Prostate gland (tissue), 2 donors: ENCODE data around the gene ADSS2. TPM values are rescaled to one million over a fixed set of nuclear protein-coding genes. Genes with fewer than 3 reads are reported as not detected.

ENCODE experiments used
- DNase-seq: peaks from one replicate; pipeline ENCODE4 v3.0.0-alpha.2; 2019; ENCODE audit warnings: low spot score
- H3K27ac ChIP-seq, 2 donors: fragments of 200-600 bp; sonication (generic); 2 replicates each; pipeline ENCODE4 v1.5.1; 2017 to 2019
- H3K27me3 ChIP-seq: fragments of 200-600 bp; sonication (generic); replicated peaks from 2 replicates; pipeline ENCODE4 v1.5.1; 2019; ENCODE audit not compliant: insufficient read depth
- H3K36me3 ChIP-seq, 2 donors: fragments of 200-600 bp; sonication (generic); 1 replicate in 1 of 2; 2 replicates in 1 of 2; pipeline versions ENCODE4 v1.5.1 to v1.8.1; 2017 to 2019
- H3K4me1 ChIP-seq: fragments of 200-600 bp; sonication (generic); replicated peaks from 2 replicates; pipeline ENCODE4 v1.5.1; 2019
- H3K4me3 ChIP-seq, 2 donors: fragments of 200-600 bp; sonication (generic); 2 replicates each; pipeline ENCODE4 v1.5.1; 2017 to 2019
- H3K9me3 ChIP-seq: fragments of 200-600 bp; sonication (generic); 2 replicates; pipeline ENCODE4 v1.5.1; 2017
- POLR2A ChIP-seq: fragments of 450-650 bp; IDR thresholded peaks from one replicate; pipeline ENCODE4 v1.6.1; 2016; ENCODE audit warnings: antibody characterized with exemption, mild to moderate bottlenecking
- POLR2AphosphoS5 ChIP-seq: sonication (generic); formaldehyde crosslinking; IDR thresholded peaks from one replicate; pipeline ENCODE4 v1.6.1; 2017; ENCODE audit warnings: antibody characterized with exemption
- WGBS: methylation state at CpG from one replicate; pipeline ENCODE4 v1.1.5; 2018; 5-methylcytosine and 5-hydroxymethylcytosine counted together
- intact Hi-C: fragments of 100-400 bp; cut with DNase I; formaldehyde crosslinking; loops from one replicate; pipeline ENCODE4 v1.14.2; 2022
- total RNA-seq, 2 donors: library from RNA; depleted of rRNA; stranded (reverse); fragments of >200 nt; gene quantifications; one replicate each; pipeline ENCODE4 v1.1.0, GENCODE V29; 2016
- TF ChIP-seq, protein P1 (sequence below), 4 experiments: fragments of 200-600 bp in 2 of 4; fragments of 450-650 bp in 2 of 4; sonication (generic) in 2 of 4; IDR thresholded peaks; 1 replicate in 3 of 4; 2 replicates in 1 of 4; pipeline ENCODE4 v1.5.1; 2016 to 2019; ENCODE audit warnings: antibody characterized with exemption in 4 of 4, mild to moderate bottlenecking in 2 of 4, moderate library complexity in 2 of 4

ADSS2 gene
- total RNA-seq, 2 donors from 2014 or later, result 42.5 to 43.2 TPM

DNA sequence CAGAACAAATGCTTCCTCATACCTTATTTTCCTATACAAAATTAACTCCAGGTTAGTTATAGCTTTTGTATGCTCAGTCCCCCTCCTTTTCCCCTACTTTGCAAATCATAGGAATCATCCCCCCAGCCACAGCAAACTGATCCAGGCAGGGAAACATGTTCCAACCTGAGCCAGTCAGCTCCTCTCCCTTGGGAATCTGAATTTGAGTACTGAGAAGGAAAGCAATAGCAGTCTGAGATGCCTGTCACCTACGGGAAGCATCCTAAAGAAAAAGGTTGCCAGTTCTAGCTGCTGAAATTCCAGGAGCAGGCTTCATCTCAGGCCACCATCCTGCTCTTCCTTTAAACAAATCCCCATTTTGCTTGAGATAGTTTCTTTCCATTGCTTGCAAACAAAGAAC is 6.9 kb downstream of the ADSS2 start:
- 21% methylated on average over 1 of the region's 1 CpG for WGBS
- Histone ChIP-seq H3K4me3 (no peak overlapping the region), H3K27me3 (no peaks in the 10 kb centered on the region), H3K4me1 (no peaks in the 10 kb centered on the region), H3K9me3 (no peaks in the 10 kb centered on the region), H3K27ac (no peak overlapping the region), H3K36me3 (no peaks in the 10 kb centered on the region)
- no peak for DNase-seq
- intact Hi-C loops, result loop anchor here (10.0 kb wide), 1 partner anchor 140 kb away; no protein-coding TSS in a partner anchor
- TF ChIP-seq POLR2A (no peak), POLR2AphosphoS5 (no peak)
- TF ChIP-seq, protein P1, sequence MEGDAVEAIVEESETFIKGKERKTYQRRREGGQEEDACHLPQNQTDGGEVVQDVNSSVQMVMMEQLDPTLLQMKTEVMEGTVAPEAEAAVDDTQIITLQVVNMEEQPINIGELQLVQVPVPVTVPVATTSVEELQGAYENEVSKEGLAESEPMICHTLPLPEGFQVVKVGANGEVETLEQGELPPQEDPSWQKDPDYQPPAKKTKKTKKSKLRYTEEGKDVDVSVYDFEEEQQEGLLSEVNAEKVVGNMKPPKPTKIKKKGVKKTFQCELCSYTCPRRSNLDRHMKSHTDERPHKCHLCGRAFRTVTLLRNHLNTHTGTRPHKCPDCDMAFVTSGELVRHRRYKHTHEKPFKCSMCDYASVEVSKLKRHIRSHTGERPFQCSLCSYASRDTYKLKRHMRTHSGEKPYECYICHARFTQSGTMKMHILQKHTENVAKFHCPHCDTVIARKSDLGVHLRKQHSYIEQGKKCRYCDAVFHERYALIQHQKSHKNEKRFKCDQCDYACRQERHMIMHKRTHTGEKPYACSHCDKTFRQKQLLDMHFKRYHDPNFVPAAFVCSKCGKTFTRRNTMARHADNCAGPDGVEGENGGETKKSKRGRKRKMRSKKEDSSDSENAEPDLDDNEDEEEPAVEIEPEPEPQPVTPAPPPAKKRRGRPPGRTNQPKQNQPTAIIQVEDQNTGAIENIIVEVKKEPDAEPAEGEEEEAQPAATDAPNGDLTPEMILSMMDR (IDR thresholded peaks at IDR 0.05), result no peak

DNA sequence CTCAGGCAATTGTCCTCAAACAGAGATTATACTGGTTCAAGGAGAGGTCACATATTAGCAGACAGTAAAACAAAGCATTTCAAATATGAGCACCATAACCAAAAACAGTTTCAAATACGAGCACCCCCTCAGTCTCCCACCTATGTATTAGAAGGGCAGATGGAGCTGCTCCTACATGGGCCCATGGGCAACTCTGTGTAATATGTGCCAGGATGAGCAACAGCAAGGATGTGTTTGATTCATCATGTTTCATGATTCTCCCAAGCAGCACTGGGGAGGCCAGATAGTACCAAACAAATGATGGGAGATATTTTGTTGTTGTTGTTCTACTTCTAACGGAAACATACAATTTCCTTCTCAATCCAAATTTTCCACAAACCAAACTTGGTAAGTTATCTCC is 8.9 kb downstream of the ADSS2 start:
- H3K4me3 ChIP-seq, result no peak overlapping the region
- H3K36me3 ChIP-seq, result no peaks in the 10 kb centered on the region
- no peaks in the 10 kb centered on the region for H3K27me3 ChIP-seq
- TF ChIP-seq POLR2AphosphoS5, result no peak
- TF ChIP-seq POLR2A, result no peak
- TF ChIP-seq, protein P1 (IDR thresholded peaks at IDR 0.05), result no peak
- H3K27ac ChIP-seq, result no peak overlapping the region
- WGBS, result 90% methylated on average over 2 of the region's 2 CpGs
- H3K4me1 ChIP-seq, result no peaks in the 10 kb centered on the region
- H3K9me3 ChIP-seq, result no peaks in the 10 kb centered on the region
- intact Hi-C loops, result loop anchor here (10.0 kb wide), 1 partner anchor 138 kb away; no protein-coding TSS in a partner anchor
- DNase-seq, result no peak

DNA sequence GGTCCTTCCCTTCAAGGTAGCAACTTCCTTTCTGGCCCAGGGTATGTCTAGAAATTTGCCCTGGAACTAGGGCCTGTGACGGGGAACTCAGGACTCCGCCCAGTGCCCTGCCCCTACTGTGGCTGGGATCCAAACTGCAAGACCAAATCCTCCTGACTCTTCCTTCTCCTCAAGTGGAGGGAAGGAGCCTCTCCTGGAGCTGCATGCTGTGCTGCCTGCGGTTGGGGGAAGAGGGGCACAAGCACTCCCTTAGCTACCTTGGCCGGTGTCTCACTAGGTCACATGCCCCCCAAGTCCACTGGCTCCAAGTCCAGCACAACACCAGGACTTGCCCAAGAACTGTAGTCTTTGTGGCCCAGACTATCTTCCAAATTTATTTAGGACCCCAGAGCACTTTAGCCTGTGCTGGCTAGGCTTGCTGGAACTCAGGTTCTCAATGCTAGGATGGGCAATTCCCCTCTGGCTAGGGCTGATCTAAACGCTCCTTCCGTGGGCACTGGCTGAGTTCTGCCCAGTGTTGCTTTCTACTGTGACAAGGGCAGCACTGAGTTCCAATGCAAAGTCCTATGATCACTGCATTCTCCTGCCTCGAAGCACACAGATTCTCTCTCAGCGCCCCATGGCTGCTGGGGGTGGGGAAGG is 12.2 kb downstream of the ADSS2 start:
- Histone ChIP-seq H3K4me1 (no peaks in the 10 kb centered on the region), H3K36me3 (no peaks in the 10 kb centered on the region), H3K4me3 (no peak overlapping the region), H3K27ac (no peak overlapping the region), H3K27me3 (no peaks in the 10 kb centered on the region), H3K9me3 (no peaks in the 10 kb centered on the region)
- intact Hi-C loops, result loop anchor here (10.0 kb wide), 1 partner anchor 135 kb away; no protein-coding TSS in a partner anchor
- TF ChIP-seq POLR2AphosphoS5 (no peak), POLR2A (no peak)
- no peak for DNase-seq
- WGBS, result 78% methylated on average over 8 of the region's 8 CpGs

DNA sequence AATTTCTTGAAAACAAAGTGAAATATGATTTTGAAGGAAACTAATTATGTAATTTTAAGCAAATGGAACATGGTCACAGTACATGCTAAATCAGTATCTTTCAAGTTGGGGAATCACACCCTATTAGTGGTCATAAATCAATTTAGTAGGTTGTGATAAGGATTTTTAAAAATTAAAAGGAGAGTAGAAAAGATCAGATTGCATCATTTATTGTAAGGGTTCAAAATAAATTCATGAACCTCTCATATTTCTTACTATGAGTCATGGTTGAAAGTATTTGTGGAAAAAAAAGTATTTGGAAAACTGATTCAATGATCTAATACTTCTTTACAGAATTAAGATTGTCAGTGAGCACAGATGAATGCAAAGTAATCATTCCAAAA is 14.6 kb downstream of the ADSS2 start:
- Histone ChIP-seq H3K4me1 (no peaks in the 10 kb centered on the region), H3K9me3 (no peaks in the 10 kb centered on the region), H3K27ac (no peak overlapping the region), H3K4me3 (no peak overlapping the region), H3K36me3 (no peaks in the 10 kb centered on the region), H3K27me3 (no peaks in the 10 kb centered on the region)
- intact Hi-C loops, result no loop called here
- TF ChIP-seq, protein P1 (IDR thresholded peaks at IDR 0.05), result no peak
- TF ChIP-seq POLR2A, result no peak
- TF ChIP-seq POLR2AphosphoS5, result no peak
- no peak for DNase-seq

DNA sequence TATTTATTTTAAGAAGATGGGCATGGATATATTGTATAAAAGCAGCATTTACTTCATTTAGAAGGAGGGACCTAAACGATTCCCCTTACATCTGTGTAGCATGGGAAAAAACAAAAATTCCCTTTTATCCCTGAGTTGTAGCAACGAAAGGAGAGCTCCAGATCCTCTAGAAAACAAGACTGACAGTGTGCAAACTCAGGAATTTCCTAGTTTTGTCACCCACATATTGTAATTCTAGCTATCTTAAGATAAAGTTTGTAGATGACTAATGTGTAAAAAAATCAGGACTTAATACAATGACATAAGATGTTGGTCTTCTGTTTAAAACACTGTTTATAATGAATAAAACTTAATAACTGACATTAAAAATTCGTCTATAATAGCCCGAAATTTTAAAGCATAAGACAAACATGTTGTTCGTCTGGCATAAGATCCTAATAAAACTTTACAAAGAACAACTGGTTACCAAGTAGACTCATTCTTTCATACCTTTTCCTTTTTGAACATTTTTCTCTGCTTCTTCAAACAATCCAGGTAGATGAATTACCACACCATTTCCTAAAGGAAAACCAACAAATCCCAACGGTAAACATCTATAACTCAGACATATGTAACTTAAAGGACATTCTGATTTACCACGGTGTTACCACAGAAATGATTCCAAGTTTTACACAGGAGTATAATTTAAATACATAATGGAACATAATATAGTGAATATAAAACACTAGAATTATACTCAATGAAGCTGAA is 15.2 kb downstream of the ADSS2 start:
- Histone ChIP-seq H3K9me3 (no peaks in the 10 kb centered on the region), H3K4me1 (no peaks in the 10 kb centered on the region), H3K36me3 (no peaks in the 10 kb centered on the region), H3K27me3 (no peaks in the 10 kb centered on the region), H3K4me3 (no peak overlapping the region), H3K27ac (no peak overlapping the region)
- no peak for DNase-seq
- 53% methylated on average over 7 of the region's 7 CpGs for WGBS
- intact Hi-C loops, result no loop called here
- TF ChIP-seq POLR2AphosphoS5 (no peak), POLR2A (no peak)
- TF ChIP-seq, protein P1 (IDR thresholded peaks at IDR 0.05), result no peak
